Activated CD8-positive, alpha-beta memory T cell treated with anti-CD3 and anti-CD28 coated beads for 1 hour (primary cell): ENCODE data around the gene ELP1.
"Not testable (repeated sequence)": the region's sequence is repeated elsewhere in the genome, so short reads cannot be mapped to it uniquely, and the experiment has no call there.

Experiments
- DNase-seq, 2 donors: peaks; one replicate each; pipeline ENCODE4 v3.0.0-alpha.2; 2020; ENCODE audit warnings: low read depth in 1 of 2; ENCODE audit errors: extremely low read depth in 1 of 2

The ELP1 gene, protein sequence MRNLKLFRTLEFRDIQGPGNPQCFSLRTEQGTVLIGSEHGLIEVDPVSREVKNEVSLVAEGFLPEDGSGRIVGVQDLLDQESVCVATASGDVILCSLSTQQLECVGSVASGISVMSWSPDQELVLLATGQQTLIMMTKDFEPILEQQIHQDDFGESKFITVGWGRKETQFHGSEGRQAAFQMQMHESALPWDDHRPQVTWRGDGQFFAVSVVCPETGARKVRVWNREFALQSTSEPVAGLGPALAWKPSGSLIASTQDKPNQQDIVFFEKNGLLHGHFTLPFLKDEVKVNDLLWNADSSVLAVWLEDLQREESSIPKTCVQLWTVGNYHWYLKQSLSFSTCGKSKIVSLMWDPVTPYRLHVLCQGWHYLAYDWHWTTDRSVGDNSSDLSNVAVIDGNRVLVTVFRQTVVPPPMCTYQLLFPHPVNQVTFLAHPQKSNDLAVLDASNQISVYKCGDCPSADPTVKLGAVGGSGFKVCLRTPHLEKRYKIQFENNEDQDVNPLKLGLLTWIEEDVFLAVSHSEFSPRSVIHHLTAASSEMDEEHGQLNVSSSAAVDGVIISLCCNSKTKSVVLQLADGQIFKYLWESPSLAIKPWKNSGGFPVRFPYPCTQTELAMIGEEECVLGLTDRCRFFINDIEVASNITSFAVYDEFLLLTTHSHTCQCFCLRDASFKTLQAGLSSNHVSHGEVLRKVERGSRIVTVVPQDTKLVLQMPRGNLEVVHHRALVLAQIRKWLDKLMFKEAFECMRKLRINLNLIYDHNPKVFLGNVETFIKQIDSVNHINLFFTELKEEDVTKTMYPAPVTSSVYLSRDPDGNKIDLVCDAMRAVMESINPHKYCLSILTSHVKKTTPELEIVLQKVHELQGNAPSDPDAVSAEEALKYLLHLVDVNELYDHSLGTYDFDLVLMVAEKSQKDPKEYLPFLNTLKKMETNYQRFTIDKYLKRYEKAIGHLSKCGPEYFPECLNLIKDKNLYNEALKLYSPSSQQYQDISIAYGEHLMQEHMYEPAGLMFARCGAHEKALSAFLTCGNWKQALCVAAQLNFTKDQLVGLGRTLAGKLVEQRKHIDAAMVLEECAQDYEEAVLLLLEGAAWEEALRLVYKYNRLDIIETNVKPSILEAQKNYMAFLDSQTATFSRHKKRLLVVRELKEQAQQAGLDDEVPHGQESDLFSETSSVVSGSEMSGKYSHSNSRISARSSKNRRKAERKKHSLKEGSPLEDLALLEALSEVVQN (N-terminal part only)

GRCh38 chr9:108933718-108934322 is at the start of gene ELP1:
Gene ELP1, minus strand, starts transcription at chr9:108934124. Its CDS starts 2,978 bp downstream, at chr9:108931146.
- DNase-seq, result peak; percentile 85 to 89

DNA sequence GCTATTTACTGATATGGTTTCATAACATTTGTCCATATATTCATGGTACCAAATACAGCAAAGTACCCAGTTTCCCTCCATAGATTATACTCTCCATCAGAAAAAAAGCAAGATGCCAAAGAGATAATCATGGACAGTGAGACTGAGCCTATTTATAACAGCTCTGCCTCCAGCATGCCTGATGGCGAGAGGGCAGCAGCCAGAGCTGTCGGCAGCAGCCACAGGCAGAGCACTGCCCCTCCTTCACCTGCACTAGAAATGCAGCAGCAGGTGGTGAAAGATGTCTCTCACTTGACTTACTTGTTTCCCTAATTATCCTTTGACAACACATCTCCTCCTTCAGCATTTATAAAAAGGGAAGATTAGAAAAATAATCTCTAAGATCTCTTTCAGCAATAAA is 47.0 kb upstream of the ELP1 start:
- no peak for DNase-seq

GRCh38 chr9:108978205-108978604 is 44.3 kb upstream of the ELP1 start:
- DNase-seq, result no peak

DNA sequence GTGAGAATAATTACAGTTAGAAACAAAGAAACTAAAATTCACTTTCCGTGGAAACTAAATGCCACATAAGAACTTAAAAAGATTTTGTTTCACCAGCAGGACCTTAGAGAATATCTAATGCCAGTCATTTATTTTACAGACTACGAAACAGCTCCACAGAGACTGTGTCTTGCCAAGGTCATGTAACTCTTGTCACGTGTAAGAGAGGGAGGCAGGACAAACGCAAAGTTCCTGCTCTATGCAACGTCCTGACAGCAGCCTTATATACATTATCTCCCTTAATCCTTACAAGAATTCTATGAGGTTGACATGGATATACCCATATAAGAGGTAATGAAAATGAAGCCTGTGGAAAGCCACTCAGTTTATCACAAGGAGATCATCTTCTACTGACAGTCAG is 40.0 kb upstream of the ELP1 start:
- no peak for DNase-seq

DNA sequence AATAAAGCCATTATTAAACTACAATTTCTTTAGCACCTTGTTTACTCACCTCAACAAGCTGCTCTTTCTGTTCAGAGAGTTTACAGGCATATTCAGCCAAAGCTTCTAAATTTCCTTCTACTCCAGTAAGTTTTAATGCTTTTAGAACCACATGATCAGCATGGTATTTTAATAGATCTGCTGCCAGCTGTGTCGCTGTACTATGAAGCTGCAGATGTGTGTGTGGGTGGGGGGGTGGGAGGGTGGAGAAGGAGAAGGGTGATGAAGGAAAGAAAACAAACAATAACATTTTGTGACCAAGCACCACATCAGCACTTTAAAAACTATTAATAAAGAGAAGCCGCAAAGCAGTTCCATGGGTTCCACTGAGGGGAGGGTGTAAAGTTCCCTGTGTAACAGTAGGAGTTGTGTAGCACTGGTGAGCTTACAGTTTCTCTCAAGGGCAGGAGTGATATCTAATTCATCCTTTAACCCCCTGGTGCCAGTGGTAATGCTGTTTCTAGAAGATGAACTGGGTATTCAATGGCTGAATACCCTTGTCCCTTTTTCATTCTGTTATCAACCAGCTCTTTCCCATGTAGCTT is 38.8 kb upstream of the ELP1 start:
- no peak for DNase-seq

GRCh38 chr9:108972186-108972585 is 38.3 kb upstream of the ELP1 start:
- no peak for DNase-seq

DNA sequence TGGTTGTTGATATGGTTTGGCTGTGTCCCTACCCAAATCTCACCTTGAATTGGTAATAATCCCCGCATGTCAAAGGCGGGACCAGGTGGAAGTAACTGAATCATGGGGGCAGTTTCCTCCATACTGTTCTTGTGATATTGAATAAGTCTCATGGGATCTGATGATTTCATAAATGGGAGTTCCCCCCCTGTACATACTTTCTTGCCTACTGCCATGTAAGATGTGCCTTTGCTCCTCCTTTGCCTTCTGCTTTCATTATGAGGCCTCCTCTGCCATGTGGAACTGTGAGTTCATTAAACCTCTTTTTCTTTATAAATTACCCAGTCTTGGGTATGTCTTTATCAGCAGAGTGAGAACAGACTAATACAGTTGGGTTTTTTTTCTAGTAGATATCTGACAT is 37.5 kb upstream of the ELP1 start:
- DNase-seq, result not testable (repeated sequence)

DNA sequence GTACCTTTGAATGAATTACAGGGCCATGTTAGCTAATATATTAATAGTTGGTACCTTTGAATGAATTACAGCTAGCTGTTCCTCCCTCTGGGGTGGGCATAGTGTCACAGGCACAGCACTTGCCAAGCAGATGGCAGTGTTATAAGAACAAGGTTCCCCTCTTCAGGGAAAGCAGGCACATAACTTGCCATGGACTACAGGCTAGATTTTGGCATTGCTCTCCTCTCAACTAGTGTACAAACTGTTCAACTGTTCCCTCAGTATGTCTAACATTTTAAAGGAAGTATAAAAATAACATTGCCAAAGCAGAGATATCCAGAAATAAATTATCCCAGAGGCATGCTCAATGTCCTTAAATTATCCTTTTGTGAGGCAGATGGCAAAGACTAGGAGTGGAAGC is 34.0 kb upstream of the ELP1 start:
- DNase-seq, result no peak

DNA sequence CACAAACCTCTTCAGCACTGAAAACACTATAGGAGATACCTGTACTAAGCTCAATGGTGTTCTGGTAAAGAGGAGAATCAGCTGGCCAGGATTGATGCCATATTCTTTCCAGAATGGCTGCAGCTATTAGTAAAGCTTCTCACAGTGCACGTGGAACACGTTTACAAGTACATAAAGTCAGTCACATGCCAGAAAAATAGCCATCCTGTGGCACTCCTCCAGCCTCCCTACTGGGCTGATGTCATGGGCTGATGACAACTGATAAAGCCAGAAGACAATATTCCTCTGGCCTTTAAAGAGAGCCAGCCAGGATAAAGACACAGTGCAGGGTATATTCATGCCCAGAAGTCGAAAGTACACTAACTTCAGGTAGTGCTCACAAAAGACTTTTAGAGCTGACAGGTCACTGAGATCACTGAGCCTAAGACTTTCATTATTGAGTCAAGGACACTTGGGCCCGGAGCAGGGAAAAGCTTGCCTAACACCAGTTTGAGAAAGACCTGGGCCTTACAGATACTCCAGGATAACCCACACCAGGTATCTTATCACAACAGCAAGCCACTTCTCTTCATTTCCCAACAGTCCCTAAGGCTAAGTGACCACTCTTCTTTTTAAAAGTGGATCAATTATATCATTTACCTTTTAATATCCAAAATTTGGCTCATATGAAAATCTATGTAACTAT is 29.7 kb upstream of the ELP1 start:
- DNase-seq, result no peak

DNA sequence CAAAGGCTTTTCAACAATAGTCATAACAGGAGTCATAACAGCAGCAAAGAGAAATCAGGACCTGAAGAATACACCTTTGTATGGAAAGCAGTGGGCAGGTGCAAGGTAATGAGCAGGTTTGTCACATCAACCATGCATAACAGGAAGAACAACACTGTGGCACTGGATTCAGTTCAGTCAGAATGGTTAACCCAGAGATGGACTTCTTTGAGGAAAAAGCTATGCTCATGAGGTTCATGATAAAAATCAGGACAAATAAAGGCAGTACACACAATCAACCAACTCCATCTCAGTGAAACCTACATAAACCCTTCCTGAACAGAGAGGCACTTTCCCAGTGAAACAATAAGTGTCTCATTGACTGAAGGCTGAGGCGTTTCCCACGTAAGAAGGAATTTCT is 27.2 kb upstream of the ELP1 start:
- DNase-seq, result no peak

- no peak for DNase-seq
Observed at GRCh38 chr9:108960331-108960730, 26.4 kb upstream of the ELP1 start.

DNA sequence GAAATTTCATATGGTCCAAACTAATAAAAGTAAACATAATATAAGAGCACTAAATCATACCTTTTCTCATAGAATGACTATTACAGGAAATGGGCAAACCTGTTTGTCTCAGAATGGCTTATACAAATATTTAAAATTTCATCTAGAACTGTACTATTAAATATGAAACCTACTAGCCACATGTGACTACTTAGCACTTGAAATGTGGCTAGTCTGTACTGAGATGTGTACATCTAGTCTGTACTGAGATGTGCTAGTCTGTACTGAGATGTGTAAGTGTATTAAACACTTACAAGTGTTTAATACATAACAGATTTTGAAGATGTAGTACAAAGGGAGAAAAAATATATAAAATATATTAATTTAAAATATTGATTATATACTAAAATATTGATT is 22.7 kb upstream of the ELP1 start:
- DNase-seq, result no peak

GRCh38 chr9:108956022-108956630 is 22.2 kb upstream of the ELP1 start:
- no peak for DNase-seq

DNA sequence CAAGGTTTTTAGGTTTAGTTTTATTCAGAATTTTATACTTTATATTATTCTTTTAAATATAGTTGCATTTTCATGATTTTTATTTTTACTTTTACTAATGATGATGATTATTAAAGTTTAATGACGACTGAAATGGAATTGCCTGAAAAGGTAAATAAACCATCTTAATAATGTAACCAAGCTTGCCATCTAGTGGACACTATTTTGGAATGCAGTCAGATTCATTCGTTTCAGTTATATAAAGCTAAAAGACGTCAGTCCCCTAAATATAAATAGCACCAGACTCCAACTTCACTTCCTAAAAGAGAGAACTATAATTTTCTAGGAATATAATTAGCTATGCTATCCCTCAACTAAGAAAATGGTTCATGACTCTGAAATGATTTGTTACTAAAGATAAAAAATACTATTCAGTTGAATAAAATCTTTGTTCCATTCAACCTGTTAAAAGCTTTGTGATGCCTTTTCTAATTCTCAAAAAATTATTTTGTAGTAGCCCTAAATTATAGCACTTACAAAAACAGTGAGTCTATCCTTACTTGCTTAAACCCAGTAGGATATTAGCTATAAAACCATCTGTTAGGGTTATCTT is 20.2 kb upstream of the ELP1 start:
- DNase-seq, result no peak

DNA sequence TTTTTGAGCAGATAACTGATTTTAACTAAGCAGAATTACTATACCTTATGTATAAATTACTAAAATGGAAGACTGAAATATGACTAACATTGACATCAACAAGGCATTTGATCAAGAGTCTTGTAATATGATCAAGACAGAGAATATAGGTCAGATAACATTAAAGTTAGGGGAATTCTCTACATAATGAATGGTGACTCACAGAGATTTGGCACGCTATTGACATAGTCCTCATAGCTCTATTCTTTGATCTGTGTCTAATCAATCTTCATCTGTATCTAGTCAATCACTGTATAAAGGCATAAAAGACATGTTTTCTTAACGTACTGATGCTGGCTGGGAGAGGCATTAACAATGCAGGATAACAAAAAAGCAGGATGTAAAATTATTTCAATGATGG is 17.7 kb upstream of the ELP1 start:
- no peak for DNase-seq

- no peak for DNase-seq
Observed at GRCh38 chr9:108950168-108950567, 16.2 kb upstream of the ELP1 start.

DNA sequence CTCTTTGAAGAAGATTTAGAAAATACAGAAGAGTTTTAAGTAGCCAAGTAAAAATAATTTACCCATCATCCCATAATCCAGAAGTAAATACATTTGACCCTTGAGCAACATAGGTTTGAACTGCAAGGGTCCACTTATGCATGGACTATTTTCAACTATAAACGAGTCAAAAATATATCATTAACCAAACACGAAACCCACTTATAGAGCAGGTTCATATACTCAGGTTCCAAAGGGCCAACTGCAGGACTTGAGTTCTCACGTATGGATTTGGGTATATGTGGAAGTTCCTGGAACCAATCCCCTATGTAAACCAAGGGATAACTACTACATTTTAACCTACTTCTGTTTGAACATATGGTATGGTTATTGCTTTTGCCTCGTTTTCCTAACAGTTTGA is 6.1 kb upstream of the ELP1 start:
- DNase-seq, result no peak

- DNase-seq, result no peak
Observed at GRCh38 chr9:108937561-108938305, 3.8 kb upstream of the ELP1 start.
